Fibroblast of mammary gland (primary cell): ENCODE data around the gene DNAI2.

ENCODE experiments used
- DNase-seq: peaks from one replicate; pipeline ENCODE4 v3.0.0-alpha.2; 2010; ENCODE audit warnings: low read depth
- H3K4me3 ChIP-seq: 2 replicates; pipeline ENCODE4 v1.5.1; 2011; ENCODE audit warnings: low read depth, mild to moderate bottlenecking, low read length, moderate library complexity; ENCODE audit not compliant: control insufficient read depth
- CTCF ChIP-seq: conservative IDR thresholded peaks from 2 replicates; pipeline ENCODE4 v1.5.1; 2011; ENCODE audit warnings: low read depth, low read length, inconsistent platforms; ENCODE audit not compliant: control insufficient read depth, insufficient read depth

Gene DNAI2

GRCh38 chr17:74290340-74290739, 16.3 kb downstream of the DNAI2 start:
- H3K4me3 ChIP-seq, result no peak overlapping the region
- TF ChIP-seq CTCF, result no peak
- no peak for DNase-seq

GRCh38 chr17:74292495-74292894, 18.5 kb downstream of the DNAI2 start:
- TF ChIP-seq CTCF, result no peak
- H3K4me3 ChIP-seq, result no peak overlapping the region
- DNase-seq, result no peak

- no peak overlapping the region for H3K4me3 ChIP-seq
- DNase-seq, result peak; percentile 19
- no peak for TF ChIP-seq CTCF
Observed at GRCh38 chr17:74295625-74296547, 21.9 kb downstream of the DNAI2 start.

GRCh38 chr17:74296548-74296936, 22.5 kb downstream of the DNAI2 start:
- DNase-seq, result peak; percentile 53
- TF ChIP-seq CTCF, result peak; percentile 63
- no peak overlapping the region for H3K4me3 ChIP-seq

GRCh38 chr17:74297941-74298340, 23.9 kb downstream of the DNAI2 start:
- DNase-seq, result peak; percentile 16
- no peak for TF ChIP-seq CTCF
- no peak overlapping the region for H3K4me3 ChIP-seq

GRCh38 chr17:74298778-74299177, 24.7 kb downstream of the DNAI2 start:
- TF ChIP-seq CTCF, result no peak
- H3K4me3 ChIP-seq, result no peak overlapping the region
- DNase-seq, result no peak
